ENCODE results near the gene IGFBPL1. TPM values are rescaled to one million over a fixed set of nuclear protein-coding genes. Genes with fewer than 3 reads are reported as not detected.
A peak's percentile ranks its signal among the peaks of the same experiment; 100 is the strongest.

IGFBPL1 gene
- total RNA-seq, 1 donor from 2014 or later, result 26.7 TPM

DNA sequence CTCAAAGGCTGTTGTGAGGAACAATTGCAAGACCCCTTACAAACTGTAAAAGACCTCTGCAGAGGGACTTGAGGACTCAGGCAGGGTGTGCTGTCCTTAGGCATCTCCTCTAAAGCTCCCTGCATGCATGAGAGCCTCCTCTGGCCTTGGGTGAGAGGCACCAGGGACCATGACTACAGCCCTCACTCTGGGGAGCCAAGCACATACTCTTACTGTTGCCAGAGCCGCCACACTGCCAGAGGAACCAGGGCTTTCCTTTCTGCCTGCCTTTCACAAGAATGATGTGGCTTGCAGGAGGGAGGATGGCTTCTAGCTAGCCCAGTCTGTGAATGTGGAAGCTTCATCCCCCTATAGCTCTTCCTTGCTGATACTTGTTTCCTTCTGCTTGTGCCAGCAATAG, 5.9 kb downstream of the IGFBPL1 start:
- Mint-ChIP-seq H3K27ac (no peak overlapping the region), H3K4me1 (ENCODE audit: unreplicated experiment) (peaks cover 28% of the 10 kb centered on the region), H3K4me3 (no peak overlapping the region), H3K36me3 (no peaks in the 10 kb centered on the region), H3K9me3 (no peaks in the 10 kb centered on the region), H3K27me3 (peaks cover 61% of the 10 kb centered on the region)
- TF ChIP-seq, protein P1, sequence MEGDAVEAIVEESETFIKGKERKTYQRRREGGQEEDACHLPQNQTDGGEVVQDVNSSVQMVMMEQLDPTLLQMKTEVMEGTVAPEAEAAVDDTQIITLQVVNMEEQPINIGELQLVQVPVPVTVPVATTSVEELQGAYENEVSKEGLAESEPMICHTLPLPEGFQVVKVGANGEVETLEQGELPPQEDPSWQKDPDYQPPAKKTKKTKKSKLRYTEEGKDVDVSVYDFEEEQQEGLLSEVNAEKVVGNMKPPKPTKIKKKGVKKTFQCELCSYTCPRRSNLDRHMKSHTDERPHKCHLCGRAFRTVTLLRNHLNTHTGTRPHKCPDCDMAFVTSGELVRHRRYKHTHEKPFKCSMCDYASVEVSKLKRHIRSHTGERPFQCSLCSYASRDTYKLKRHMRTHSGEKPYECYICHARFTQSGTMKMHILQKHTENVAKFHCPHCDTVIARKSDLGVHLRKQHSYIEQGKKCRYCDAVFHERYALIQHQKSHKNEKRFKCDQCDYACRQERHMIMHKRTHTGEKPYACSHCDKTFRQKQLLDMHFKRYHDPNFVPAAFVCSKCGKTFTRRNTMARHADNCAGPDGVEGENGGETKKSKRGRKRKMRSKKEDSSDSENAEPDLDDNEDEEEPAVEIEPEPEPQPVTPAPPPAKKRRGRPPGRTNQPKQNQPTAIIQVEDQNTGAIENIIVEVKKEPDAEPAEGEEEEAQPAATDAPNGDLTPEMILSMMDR (conservative IDR thresholded peaks at IDR 0.05), result no peak
- DNase-seq (ENCODE audit: extremely low spot score, unreplicated experiment), result no peak

DNA sequence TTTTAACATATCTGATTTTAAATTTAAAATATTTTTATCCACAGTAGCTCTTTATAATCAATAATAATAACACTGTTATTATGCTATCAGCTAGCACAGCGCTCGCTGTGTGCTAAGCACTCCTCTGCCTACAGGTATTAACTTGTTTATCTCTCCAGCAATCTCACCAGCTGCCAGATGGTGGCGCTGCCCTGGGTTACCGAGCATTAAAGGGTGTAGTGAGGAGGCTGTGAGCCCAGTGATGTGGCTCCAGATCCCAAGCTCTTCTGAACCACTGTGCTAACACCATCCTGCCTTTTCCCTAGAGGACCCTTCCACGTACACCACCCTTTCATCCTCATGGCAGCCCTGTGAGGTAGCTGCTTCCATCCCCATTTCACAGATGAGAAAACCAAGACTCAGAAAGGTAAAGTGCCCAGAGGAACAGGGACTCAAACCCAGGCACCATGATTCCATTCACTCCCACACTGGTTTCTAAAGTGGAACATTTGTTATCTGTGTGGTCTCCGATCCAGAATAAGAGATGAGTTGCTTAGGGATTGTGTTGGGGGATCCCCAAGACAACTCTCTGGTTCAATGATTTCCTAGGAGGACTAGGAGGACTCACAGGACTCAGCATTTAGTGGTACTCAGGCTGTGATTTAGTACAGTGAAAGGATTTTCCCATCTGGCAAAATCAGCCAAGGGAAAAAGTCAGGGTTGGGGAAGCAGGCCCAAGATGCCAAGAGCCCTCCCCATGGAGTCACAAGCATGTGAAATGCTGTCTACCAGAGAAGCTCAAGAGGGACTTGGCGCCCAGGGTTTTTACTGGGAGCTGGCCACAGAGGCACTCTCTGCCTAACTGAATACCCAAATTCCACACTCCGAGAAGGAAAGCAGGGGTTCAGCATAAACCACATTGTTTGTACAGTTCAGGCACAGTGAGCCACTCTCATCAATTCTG, 7.0 kb downstream of the IGFBPL1 start:
- H3K4me3 Mint-ChIP-seq, result no peak overlapping the region
- no peaks in the 10 kb centered on the region for H3K36me3 Mint-ChIP-seq
- H3K27ac Mint-ChIP-seq, result no peak overlapping the region
- DNase-seq (ENCODE audit: extremely low spot score, unreplicated experiment), result no peak
- H3K27me3 Mint-ChIP-seq, result peaks cover 52% of the 10 kb centered on the region
- H3K4me1 Mint-ChIP-seq (ENCODE audit: unreplicated experiment), result peaks cover 20% of the 10 kb centered on the region
- TF ChIP-seq, protein P1 (conservative IDR thresholded peaks at IDR 0.05), result peak; percentile 80
- H3K9me3 Mint-ChIP-seq, result no peaks in the 10 kb centered on the region

DNA sequence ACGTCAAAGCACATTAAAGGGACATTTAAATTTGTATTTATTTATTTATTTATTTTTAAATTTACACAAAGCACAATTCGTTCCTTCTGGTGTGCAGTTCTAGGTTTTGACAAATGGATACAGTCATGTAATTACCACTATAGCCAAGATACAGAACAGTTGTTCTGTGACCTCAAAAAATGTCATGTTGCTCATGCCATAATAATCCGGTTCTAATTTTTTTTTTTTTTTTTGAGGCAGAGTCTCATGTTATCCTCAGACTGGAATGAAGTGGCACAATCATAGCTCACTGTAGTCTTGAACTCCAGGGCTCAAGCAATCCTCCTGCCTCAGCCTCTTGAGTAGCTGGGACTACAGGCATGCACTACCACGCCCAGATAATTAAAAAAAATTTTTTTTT, 7.8 kb downstream of the IGFBPL1 start:
- Mint-ChIP-seq H3K27ac (no peak overlapping the region), H3K9me3 (no peaks in the 10 kb centered on the region), H3K4me1 (ENCODE audit: unreplicated experiment) (peaks cover 13% of the 10 kb centered on the region), H3K36me3 (no peaks in the 10 kb centered on the region), H3K4me3 (no peak overlapping the region), H3K27me3 (peaks cover 44% of the 10 kb centered on the region)
- DNase-seq (ENCODE audit: extremely low spot score, unreplicated experiment), result no peak
- TF ChIP-seq, protein P1 (conservative IDR thresholded peaks at IDR 0.05), result no peak

DNA sequence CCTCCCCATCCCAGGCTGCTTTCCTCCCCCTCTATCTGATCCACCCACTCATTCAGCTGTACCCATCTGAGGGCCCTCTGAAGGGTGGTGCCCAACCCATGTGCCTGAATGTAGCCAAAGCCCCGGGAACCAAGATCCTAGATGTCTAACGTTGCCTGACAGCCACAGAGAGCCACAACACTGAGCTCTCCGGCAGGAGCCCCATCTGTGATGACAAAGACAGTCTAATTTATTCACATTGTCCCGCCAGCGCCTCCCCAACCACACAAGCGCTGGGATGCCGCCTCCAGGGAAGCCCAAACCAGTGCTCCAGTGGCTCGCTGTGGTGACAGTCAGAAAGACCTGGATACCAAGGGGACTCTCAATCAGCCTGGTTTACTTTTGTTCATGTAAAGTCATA, 8.4 kb downstream of the IGFBPL1 start:
- Mint-ChIP-seq H3K27me3 (peaks cover 44% of the 10 kb centered on the region), H3K4me3 (no peak overlapping the region), H3K27ac (no peak overlapping the region), H3K4me1 (ENCODE audit: unreplicated experiment) (peaks cover 7% of the 10 kb centered on the region), H3K9me3 (no peaks in the 10 kb centered on the region), H3K36me3 (no peaks in the 10 kb centered on the region)
- no peak for DNase-seq (ENCODE audit: extremely low spot score, unreplicated experiment)
- TF ChIP-seq, protein P1 (conservative IDR thresholded peaks at IDR 0.05), result no peak

DNA sequence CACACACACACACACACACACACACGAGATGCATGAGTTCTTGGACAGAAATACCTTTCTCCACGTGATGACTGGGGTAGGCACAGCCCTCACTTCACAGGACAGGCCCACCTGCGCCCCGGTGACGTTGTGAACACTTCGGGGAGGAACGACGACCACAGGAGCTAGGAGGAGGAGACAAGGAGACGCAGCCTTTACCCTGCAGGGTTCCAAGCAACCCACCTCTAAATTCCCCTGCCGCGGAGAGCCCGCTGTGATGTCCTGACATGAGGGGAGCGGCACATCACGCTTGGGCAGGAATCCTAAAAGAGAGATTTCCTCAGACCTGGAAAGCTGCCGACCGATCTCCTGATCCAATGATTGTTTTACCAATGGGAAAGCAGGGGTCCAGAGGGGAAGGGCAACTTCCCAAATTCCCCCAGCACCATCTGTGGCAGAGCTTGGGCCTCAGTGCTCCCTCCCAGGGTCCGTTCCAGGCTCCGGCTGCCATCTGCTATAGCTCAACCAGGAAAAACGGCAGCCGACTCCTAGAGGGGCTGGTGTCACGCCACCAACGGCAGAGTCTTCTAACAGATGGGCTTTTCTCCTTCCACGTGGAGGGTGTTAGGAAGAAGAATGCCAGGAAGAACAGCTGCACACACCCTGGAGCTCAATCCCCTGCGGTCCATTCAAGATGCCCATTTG, 10.1 kb downstream of the IGFBPL1 start:
- Mint-ChIP-seq H3K4me3 (no peak overlapping the region), H3K36me3 (no peaks in the 10 kb centered on the region), H3K9me3 (no peaks in the 10 kb centered on the region), H3K4me1 (ENCODE audit: unreplicated experiment) (peaks cover 3% of the 10 kb centered on the region), H3K27me3 (peaks cover 44% of the 10 kb centered on the region), H3K27ac (no peak overlapping the region)
- TF ChIP-seq, protein P1 (conservative IDR thresholded peaks at IDR 0.05), result no peak
- no peak for DNase-seq (ENCODE audit: extremely low spot score, unreplicated experiment)

Data from type B pancreatic cell (in vitro differentiated cells).